GM18498 (cell line): ENCODE results near the gene ZNF319.

ENCODE experiments used
- ATAC-seq: cut with Tn5 transposase; IDR thresholded peaks from one replicate; pipeline ENCODE4 v1.9.1; 2021; ENCODE audit warnings: mild to moderate bottlenecking, moderate library complexity; ENCODE audit not compliant: unreplicated experiment

Gene ZNF319

DNA sequence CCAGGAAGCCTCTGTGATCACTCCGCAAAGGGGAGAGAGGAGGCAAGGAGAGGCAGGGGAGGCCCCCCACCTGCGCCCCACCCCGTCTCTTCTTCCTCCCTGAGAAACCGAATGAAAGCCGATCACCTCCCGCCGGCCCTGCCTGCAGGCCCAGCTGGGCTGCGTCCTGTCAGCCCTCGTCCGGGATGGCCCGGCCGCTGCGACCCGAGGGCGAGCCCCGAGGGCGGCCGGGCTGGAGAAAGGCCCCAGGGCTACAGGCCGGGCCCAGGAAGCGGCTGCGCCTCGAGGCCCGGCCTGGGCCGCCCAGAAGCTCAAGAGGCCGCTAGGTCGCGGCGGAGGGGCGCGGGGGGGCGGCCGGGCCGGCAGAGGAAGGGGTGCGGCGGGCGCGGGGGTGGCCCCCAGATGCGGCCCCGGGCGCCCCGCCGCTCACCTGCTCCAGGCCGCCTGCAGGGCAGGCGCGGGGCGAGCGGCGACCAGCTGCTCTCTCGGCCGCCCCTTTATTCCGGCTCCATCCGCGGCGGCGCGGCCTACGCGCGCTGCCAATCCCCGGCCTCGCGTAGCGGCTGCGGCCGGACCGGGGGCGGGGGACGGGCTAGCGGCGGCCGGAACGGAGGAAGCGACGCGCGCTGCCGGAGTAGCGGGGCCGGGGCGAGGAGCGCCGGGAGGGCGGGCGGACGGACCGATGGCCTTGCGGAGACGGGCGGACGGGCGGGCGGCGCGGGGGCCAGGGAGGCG, at the start of gene ZNF319:
TSS of gene ZNF319 (minus strand) at position 702 of the 735 bp plus-strand sequence. CDS start 2,407 bp downstream, outside the sequence.
- peak; percentile 28 for ATAC-seq

GRCh38 chr16:58049232-58050185, 49.0 kb upstream of the ZNF319 start:
- ATAC-seq, result no peak

DNA sequence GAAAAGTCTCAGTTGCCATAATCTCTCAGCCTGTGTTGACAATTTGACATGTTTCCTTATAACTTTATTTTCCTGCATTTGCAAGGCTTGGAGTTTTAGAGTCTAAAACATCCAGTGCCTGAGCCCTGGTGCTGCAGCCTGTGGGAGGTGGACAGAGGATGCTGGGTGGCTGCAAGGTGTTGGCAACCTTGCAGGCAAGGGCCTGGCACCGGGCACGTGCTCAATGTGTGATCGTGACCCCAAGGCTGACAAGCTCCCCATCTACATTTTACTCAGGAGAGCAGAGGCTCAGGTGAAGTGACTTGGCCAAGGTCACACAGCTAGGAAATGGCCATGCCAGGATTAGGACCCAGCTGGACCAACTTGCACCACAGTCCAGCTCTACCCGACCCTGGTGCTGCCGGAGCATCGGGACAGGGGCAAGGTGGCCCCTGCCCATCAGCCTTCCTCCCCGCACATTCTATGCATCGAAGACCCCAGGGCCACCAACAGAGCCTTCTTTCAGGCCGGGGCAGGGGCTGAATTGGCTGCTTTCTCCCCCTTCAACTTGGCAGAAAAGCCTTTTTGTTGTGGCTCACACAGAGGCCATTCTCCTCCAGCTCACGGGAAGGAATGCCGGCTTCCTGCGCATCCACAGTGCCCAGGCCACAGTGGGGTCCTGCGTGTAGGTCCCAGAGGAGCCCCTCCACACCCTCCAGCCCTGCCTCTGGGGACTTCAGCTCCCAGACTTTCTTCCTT, 48.2 kb upstream of the ZNF319 start:
- ATAC-seq, result no peak

- no peak for ATAC-seq
Measured at GRCh38 chr16:58047557-58048348, 47.3 kb upstream of the ZNF319 start.

DNA sequence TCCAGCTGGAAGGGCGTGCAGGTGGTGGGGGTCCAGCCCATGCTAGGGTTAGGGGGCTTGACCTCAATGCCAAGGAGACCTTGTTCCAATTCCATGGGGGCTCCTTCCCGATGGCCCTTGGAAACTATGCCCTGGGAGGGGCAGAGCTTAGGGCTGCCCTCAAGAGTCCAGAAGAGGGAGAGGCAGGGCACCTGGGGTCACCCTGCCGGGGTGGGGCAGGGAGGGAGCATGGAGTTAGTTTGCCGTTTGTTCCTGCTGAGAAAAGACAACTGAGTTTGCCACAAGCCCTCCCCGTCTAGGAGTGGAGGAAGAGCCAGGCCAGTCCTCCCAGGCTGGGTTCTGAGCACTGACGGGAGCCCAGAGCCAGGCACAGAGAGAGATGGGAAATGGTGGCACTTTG, 46.5 kb upstream of the ZNF319 start:
- no peak for ATAC-seq

- no peak for ATAC-seq
Measured at GRCh38 chr16:58046054-58046881, 45.8 kb upstream of the ZNF319 start.

DNA sequence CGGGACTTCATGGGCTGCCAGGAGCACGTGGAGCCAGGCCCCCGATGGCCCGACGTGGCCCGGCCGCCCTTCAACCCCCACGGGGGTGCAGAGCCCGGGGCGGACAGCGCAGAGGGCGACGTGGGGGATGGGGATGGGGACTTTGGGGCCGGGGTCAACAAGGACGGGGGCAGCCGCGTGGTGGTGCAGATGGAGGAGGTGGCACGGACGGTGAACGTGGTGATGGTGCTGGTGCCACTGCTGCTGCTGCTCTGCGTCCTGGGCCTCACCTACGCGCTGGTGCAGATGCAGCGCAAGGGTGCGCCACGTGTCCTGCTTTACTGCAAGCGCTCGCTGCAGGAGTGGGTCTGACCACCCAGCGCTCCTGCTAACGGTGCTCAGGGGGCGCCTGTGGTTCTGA, 44.6 kb upstream of the ZNF319 start:
- ATAC-seq, result no peak

DNA sequence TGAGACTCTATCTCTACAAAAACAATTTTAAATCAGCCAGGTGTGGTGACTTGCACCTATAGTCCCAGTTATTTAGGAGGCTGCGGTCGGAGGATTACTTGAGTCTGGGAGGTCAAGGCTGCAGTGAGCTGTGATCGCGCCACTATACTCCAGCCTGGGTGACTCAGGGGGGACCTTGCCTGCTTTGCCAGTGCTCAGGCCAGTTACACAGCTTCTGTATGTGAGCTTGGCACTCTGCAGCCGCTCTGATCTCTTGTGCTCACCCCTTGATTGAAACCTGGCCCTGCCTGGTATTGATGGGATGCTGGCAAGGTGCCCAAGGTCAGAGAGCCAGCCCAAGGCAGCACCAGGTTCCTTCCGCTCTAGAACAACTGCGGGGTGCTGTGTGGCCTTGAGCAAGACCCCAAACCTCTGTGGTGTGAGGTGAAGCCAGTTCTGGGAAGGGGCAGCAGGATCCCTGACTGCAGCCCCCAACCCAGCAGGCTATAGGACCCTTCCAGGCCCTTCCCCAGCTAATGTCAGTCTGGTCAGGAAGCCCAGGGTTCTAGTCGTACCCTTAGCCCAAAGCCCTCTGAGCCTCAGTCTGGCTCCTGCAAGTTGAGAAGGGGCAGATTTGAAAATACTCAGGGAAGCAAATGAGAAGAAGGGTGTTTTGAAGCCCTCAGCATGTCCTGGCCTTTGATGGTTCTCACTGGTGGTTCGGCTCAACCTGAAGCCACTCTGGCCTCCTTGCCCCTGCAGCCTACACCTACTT, 44.0 kb upstream of the ZNF319 start:
- no peak for ATAC-seq

- no peak for ATAC-seq
Measured at GRCh38 chr16:58043571-58044155, 43.2 kb upstream of the ZNF319 start.

GRCh38 chr16:58042886-58043515, 42.5 kb upstream of the ZNF319 start:
- no peak for ATAC-seq

DNA sequence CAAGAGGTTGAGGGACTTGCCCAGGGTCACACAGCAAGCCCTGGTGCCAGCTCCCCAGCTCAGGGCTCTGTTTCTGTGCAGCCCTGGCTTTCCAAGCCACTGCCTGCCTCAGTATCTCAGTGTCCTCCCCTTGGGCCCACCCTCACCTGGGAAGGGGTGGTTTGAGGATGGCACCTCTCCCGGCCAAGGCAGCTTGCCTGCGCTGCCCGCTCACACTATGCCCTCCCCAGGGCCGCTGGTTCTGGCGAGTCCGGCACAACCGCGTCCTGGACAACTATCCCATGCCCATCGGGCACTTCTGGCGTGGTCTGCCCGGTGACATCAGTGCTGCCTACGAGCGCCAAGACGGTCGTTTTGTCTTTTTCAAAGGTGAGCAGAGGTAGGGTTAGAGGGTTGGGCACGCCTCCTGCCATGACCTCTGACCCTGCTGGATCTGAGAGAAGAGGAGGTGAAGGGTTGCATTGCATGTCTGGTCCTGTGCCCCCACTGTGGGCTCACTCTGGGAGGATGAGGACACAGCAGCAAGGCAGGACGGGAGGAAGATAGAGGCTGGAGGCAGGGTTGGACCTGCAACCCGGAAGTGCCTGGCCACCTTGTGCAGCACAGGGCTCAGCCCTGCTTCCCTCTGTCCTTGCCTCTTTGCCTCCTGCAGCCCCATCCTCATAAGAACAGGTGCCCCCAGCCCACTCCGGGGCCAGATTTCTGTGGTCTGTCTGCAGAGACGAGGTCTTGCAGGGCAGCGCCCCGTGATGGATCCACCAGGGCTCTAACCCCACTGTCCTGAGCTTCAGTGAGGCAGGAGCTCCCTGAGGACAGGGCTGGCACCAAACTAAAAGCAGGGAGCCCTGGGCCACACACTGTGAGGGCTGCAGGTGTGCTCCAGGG, 41.8 kb upstream of the ZNF319 start:
- no peak for ATAC-seq

GRCh38 chr16:58041628-58041955, 41.1 kb upstream of the ZNF319 start:
- no peak for ATAC-seq

DNA sequence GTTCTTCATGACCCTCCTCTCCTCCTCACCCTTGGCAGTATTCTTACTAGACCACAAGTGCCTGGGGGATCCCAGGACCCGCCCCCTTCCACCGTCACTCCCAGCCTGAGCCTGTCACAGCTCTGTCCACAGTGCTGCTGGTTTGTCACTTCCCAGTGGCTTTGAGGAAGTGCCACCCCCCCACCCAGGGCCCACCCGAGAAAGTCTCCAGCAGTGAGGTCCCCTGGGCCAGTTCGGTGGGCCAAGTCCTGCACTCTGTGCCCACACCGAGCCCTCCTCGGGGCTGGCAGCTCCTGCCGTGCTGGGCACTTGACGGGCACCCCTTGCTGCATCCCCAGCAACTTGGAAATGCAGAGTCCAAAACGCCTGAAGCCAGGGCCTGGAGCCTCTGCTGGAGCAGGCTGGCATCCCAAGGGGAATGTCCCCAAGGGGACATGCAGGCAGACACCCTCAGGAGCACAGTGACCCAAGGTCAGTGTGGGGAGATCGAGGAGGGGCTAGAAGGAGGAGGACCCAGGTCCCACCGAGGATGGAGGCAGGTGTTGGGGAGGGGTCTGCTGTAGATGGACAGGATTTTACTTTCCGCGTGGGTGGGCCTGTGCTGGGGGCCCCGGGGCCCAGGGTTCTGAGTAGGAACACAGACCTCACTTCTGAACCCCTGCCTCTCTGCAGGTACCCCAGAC, 40.6 kb upstream of the ZNF319 start:
- no peak for ATAC-seq

DNA sequence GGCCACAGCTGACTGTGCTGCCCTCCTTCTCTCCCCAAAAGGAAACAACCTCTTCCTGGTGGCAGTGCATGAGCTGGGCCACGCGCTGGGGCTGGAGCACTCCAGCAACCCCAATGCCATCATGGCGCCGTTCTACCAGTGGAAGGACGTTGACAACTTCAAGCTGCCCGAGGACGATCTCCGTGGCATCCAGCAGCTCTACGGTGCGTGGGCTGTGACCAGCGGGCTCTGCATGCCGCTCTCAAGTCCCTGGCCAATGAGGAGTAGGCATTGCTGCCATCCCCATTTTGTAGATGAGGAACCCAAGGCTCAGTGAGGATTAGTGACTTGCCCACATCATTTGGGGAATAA, 40.0 kb upstream of the ZNF319 start:
- no peak for ATAC-seq

DNA sequence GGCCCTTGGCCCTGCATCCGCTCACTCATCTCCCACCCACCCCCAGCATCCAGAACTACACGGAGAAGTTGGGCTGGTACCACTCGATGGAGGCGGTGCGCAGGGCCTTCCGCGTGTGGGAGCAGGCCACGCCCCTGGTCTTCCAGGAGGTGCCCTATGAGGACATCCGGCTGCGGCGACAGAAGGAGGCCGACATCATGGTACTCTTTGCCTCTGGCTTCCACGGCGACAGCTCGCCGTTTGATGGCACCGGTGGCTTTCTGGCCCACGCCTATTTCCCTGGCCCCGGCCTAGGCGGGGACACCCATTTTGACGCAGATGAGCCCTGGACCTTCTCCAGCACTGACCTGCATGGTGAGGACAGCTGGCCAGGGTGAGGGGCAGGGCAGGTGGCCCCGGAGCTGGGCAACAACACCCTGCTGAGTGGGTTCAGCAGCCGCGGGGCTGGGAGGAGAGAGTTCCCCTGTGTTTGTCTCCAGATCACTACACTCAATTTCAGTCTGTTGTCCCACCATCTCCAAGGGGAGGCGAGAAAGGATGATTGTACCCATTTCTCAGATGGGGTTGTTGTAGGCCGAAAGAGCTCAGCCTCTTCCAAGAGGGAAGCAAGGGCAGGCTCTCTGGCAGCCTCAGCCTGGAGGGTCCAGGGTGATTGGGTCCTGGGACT, 39.5 kb upstream of the ZNF319 start:
- no peak for ATAC-seq

DNA sequence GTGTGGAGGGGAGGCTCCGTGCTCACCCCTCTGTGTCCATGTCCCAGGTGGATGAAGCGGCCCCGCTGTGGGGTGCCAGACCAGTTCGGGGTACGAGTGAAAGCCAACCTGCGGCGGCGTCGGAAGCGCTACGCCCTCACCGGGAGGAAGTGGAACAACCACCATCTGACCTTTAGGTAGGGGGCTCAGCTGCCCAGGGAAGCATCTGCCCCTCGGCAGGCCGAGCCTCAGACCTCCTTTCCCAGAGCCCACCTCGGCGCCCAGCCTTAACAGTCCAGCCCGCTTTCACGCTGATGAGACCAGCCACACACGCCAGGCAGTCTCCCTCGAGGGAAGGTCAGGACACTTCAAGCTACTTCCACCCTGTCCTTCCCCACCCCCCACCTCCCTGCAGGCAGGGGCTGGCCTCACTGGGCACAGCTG, 37.8 kb upstream of the ZNF319 start:
- ATAC-seq, result no peak
